Measurements from ENCODE around the gene TPI1. TPM values are rescaled to one million over a fixed set of nuclear protein-coding genes. Genes with fewer than 3 reads are reported as not detected.

TPI1 gene
- total RNA-seq, 1 experiment from 2014 or later = 1,177 TPM

GRCh38 chr12:6855322-6855721 lies 12.0 kb upstream of the TPI1 start:
- Histone ChIP-seq H2BK5ac (ENCODE audit: insufficient read length, low read length) (no peak overlapping the region), H4K91ac (ENCODE audit: insufficient read length, low read depth, low read length) (no peak overlapping the region), H3K14ac (ENCODE audit: insufficient read depth, low read length) (no peak overlapping the region), H3K4ac (ENCODE audit: low read depth, low read length) (no peak overlapping the region), H3K18ac (ENCODE audit: insufficient read length, low read depth, low read length) (no peak overlapping the region), H3K56ac (ENCODE audit: insufficient read length, low read depth, low read length) (no peak overlapping the region), H3K27ac (ENCODE audit: insufficient read length, low read depth, low read length) (no peak overlapping the region), H2BK12ac (ENCODE audit: insufficient read length, low read depth, low read length) (no peak overlapping the region), H3K79me1 (ENCODE audit: insufficient read depth, low read depth, low read length, poor library complexity, severe bottlenecking) (no peaks in the 10 kb centered on the region), H3K23me2 (ENCODE audit: insufficient read length, low read depth, low read length, poor library complexity, severe bottlenecking) (peaks cover 16% of the 10 kb centered on the region), H3K27me3 (ENCODE audit: insufficient read depth, low read length) (no peaks in the 10 kb centered on the region), H4K5ac (ENCODE audit: insufficient read length, low read depth, low read length) (no peak overlapping the region), H2BK20ac (ENCODE audit: low read depth, low read length, poor library complexity, severe bottlenecking) (no peak overlapping the region), H3K4me1 (ENCODE audit: insufficient read depth, low read length) (no peaks in the 10 kb centered on the region; the same call in 1 of the 2 replicates), H3K9ac (ENCODE audit: extremely low read depth, insufficient read length, low read length) (no peak overlapping the region), H2AFZ (ENCODE audit: low read length) (no peak overlapping the region), H3K23ac (ENCODE audit: insufficient read length, low read depth, low read length) (no peak overlapping the region), H2AK5ac (ENCODE audit: insufficient read length, low read length) (no peak overlapping the region), H4K8ac (replicated peaks; ENCODE audit: insufficient read length, low read depth, low read length) (no peak overlapping the region), H4K20me1 (ENCODE audit: control insufficient read depth, insufficient read depth, insufficient read length) (peaks cover 2% of the 10 kb centered on the region), H2BK15ac (ENCODE audit: low read depth, low read length) (no peak overlapping the region), H3K9me3 (ENCODE audit: control insufficient read depth, low read depth, low read length) (no peaks in the 10 kb centered on the region), H3T11ph (ENCODE audit: low read length) (no peak overlapping the region), H3K4me2 (ENCODE audit: insufficient read depth, insufficient read length, low read length) (no peak overlapping the region), H3K79me2 (ENCODE audit: insufficient read depth, low read length) (peaks cover 5% of the 10 kb centered on the region; the same call in 1 of the 2 replicates), H2BK120ac (ENCODE audit: low read depth, low read length, poor library complexity, severe bottlenecking) (no peak overlapping the region)
- Mint-ChIP-seq H3K36me3 (ENCODE audit: insufficient read depth in 1 of 3, low read depth in 3 of 3) (peaks cover 29 to 60% (median 57%) of the 10 kb centered on the region in 3 experiments; a peak in 6 of 7 replicates), H3K9me3 (no peaks in the 10 kb centered on the region; a peak in 1 of 5 replicates), H3K27me3 (ENCODE audit: low read depth) (no peaks in the 10 kb centered on the region), H3K27ac (no peak overlapping the region), H3K4me3 (no peak overlapping the region), H3K4me1 (peaks cover 17 to 18% of the 10 kb centered on the region in 2 experiments)
- no CpG with 5 or more reads among the region's 14 CpGs for WGBS (ENCODE audit: extremely low coverage, insufficient read length, low lambda C conversion rate)
- TF ChIP-seq CTCF (conservative IDR thresholded peaks at IDR 0.05) = no peak
- DNase-seq = no peak
